ENCODE measurements around the gene SERPINB8. TPM values are rescaled to one million over a fixed set of nuclear protein-coding genes. Genes with fewer than 3 reads are reported as not detected.

The SERPINB8 gene
- total RNA-seq, 4 donors from 2014 or later = 6.2 to 18.4 (median 11.1) TPM

- no peaks in the 10 kb centered on the region for H3K27me3 ChIP-seq
- H3K4me1 ChIP-seq = no peaks in the 10 kb centered on the region
- TF ChIP-seq POLR2A (IDR thresholded peaks at IDR 0.05; ENCODE audit: low read depth) (no peak), POLR2AphosphoS5 (IDR thresholded peaks at IDR 0.05) (no peak), EP300 (IDR thresholded peaks at IDR 0.05) (no peak)
- TF ChIP-seq, protein P1, sequence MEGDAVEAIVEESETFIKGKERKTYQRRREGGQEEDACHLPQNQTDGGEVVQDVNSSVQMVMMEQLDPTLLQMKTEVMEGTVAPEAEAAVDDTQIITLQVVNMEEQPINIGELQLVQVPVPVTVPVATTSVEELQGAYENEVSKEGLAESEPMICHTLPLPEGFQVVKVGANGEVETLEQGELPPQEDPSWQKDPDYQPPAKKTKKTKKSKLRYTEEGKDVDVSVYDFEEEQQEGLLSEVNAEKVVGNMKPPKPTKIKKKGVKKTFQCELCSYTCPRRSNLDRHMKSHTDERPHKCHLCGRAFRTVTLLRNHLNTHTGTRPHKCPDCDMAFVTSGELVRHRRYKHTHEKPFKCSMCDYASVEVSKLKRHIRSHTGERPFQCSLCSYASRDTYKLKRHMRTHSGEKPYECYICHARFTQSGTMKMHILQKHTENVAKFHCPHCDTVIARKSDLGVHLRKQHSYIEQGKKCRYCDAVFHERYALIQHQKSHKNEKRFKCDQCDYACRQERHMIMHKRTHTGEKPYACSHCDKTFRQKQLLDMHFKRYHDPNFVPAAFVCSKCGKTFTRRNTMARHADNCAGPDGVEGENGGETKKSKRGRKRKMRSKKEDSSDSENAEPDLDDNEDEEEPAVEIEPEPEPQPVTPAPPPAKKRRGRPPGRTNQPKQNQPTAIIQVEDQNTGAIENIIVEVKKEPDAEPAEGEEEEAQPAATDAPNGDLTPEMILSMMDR (IDR thresholded peaks at IDR 0.05) = no peak
- H3K9me3 ChIP-seq = no peaks in the 10 kb centered on the region
- no peak for DNase-seq (ENCODE audit: extremely low spot score)
- no peaks in the 10 kb centered on the region for H3K36me3 ChIP-seq
- intact Hi-C loops (cut with DNase I) = no loop called here
- WGBS = 88% methylated on average over 3 of the region's 3 CpGs
- H3K4me3 ChIP-seq = no peak overlapping the region
- no peak overlapping the region for H3K27ac ChIP-seq (replicated peaks in 1 of 4)
These were observed 50.3 kb downstream of the SERPINB8 start for GRCh38 chr18:64019922-64020756.

- Histone ChIP-seq H3K27ac (replicated peaks in 1 of 4) (no peak overlapping the region), H3K27me3 (peaks cover 0 to 27% (median 0%) of the 10 kb centered on the region in 4 donors), H3K4me3 (no peak overlapping the region), H3K36me3 (no peaks in the 10 kb centered on the region), H3K4me1 (peaks cover 0 to 3% (median 0%) of the 10 kb centered on the region in 4 donors), H3K9me3 (no peaks in the 10 kb centered on the region)
- DNase-seq (ENCODE audit: extremely low spot score) = no peak
- 95% methylated on average over 19 of the region's 20 CpGs for whole genome bisulfite sequencing
- intact Hi-C loops (cut with DNase I) = no loop called here
- TF ChIP-seq POLR2AphosphoS5 (IDR thresholded peaks at IDR 0.05) = no peak
These were observed 56.5 kb downstream of the SERPINB8 start for GRCh38 chr18:64026350-64026749.

DNA sequence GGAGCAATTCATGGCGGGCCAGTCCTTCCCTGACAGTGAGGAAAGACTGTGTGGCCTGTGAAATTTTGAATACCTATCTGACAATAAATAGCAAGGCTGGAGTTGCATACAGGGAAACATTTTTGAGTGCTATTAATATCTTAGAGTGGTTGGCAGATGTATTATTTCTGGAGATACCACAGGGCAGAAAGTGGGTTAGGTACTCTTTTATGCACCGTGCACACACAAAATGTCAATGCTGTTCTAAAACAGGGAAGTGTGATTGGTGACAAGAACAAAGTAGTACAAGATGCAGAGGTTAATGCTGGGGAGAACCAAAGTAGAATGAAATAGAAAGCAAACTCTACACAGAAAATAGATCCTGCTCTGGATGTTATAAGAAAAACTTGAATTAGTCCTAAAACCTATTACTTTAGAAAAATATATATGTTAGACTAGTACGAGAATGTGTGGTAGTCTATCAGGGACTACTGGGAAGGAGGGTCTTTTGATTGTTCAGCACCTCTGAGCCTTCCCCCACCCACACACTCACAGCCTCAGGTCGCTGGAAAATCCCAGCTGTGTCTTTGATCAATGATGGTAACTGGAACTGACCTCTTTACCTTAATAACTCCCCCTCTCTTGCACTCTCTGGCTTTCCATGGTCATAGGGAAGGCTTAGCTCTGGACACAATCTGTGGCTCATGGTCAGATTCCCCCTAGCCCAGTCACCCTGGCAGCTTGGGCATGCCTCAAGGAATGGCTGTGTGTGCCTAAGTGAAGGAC lies 58.2 kb downstream of the SERPINB8 start:
- Histone ChIP-seq H3K4me1 (peaks cover 0 to 3% (median 0%) of the 10 kb centered on the region in 4 donors), H3K9me3 (no peaks in the 10 kb centered on the region), H3K36me3 (no peaks in the 10 kb centered on the region), H3K4me3 (no peak overlapping the region), H3K27me3 (peaks cover 0 to 27% (median 0%) of the 10 kb centered on the region in 4 donors), H3K27ac (replicated peaks in 1 of 4) (no peak overlapping the region)
- WGBS = 72% methylated on average over 4 of the region's 4 CpGs
- TF ChIP-seq POLR2A (IDR thresholded peaks at IDR 0.05; ENCODE audit: low read depth) = no peak
- TF ChIP-seq POLR2AphosphoS5 (IDR thresholded peaks at IDR 0.05) = no peak
- TF ChIP-seq EP300 (IDR thresholded peaks at IDR 0.05) = no peak
- no peak for DNase-seq (ENCODE audit: extremely low spot score)
- intact Hi-C loops (cut with DNase I) = no loop called here

- 80% methylated on average over 1 of the region's 1 CpG for WGBS
- no peak for DNase-seq (ENCODE audit: extremely low spot score)
- Histone ChIP-seq H3K4me1 (peaks cover 0 to 3% (median 0%) of the 10 kb centered on the region in 4 donors), H3K27me3 (peaks cover 0 to 27% (median 0%) of the 10 kb centered on the region in 4 donors), H3K4me3 (no peak overlapping the region), H3K9me3 (no peaks in the 10 kb centered on the region), H3K27ac (replicated peaks in 1 of 4) (no peak overlapping the region), H3K36me3 (no peaks in the 10 kb centered on the region)
- intact Hi-C loops (cut with DNase I) = no loop called here
- TF ChIP-seq EP300 (IDR thresholded peaks at IDR 0.05) (no peak), POLR2A (IDR thresholded peaks at IDR 0.05; ENCODE audit: low read depth) (no peak), POLR2AphosphoS5 (IDR thresholded peaks at IDR 0.05) (no peak)
- TF ChIP-seq, protein P1 (IDR thresholded peaks at IDR 0.05) = no peak
These were observed 59.2 kb downstream of the SERPINB8 start for GRCh38 chr18:64029096-64029495.

GRCh38 chr18:64031411-64031810 lies 61.5 kb downstream of the SERPINB8 start:
- Histone ChIP-seq H3K27me3 (peaks cover 0 to 24% (median 0%) of the 10 kb centered on the region in 4 donors), H3K4me1 (peaks cover 0 to 3% (median 0%) of the 10 kb centered on the region in 4 donors), H3K4me3 (no peak overlapping the region), H3K9me3 (no peaks in the 10 kb centered on the region), H3K27ac (replicated peaks in 1 of 4) (no peak overlapping the region), H3K36me3 (no peaks in the 10 kb centered on the region)
- WGBS = 74% methylated on average over 3 of the region's 3 CpGs
- intact Hi-C loops (cut with DNase I) = no loop called here
- TF ChIP-seq EP300 (IDR thresholded peaks at IDR 0.05) (no peak), POLR2AphosphoS5 (IDR thresholded peaks at IDR 0.05) (no peak), POLR2A (IDR thresholded peaks at IDR 0.05; ENCODE audit: low read depth) (no peak)
- TF ChIP-seq, protein P1 (IDR thresholded peaks at IDR 0.05) = no peak
- no peak for DNase-seq (ENCODE audit: extremely low spot score)
